K562 (cell line): ENCODE results near the gene TMEM184B. TPM values are rescaled to one million over a fixed set of nuclear protein-coding genes. Genes with fewer than 3 reads are reported as not detected.
"Not testable (repeated sequence)": the region's sequence is repeated elsewhere in the genome, so short reads cannot be mapped to it uniquely, and the experiment has no call there.

Source experiments
- ATAC-seq: fragments of 200-7000 bp; cut with Tn5 transposase; 3 replicates; pipeline ENCODE4 v1.9.1; 2020; ENCODE audit warnings: moderate library complexity
- BruUV-seq: library from RNA; stranded (reverse); fragments of 400-500 nt; replicated peaks from 2 replicates; lab custom pipeline; 2021; lab: Mats Ljungman, UMichigan
- CTCF ChIA-PET: fragments of 300-600 bp; formaldehyde crosslinking; extraction: SDS; loops from one replicate; lab custom pipeline; 2021; ENCODE audit warnings: low intra/inter-chr PET ratio; lab: Yijun Ruan, JAX
- POLR2A ChIA-PET: fragments of 300-600, 350-650 bp; sonication (Branson Sonifier 250); formaldehyde crosslinking; extraction: SDS; loops from one replicate; lab custom pipeline; 2021; ENCODE audit warnings: antibody characterized with exemption, inconsistent platforms; lab: Yijun Ruan, JAX
- DNase-seq, 4 experiments: peaks; one replicate each; pipeline versions ENCODE4 v3.0.0 to v3.0.0-alpha.2; 2011 to 2018; ENCODE audit warnings: low spot score in 3 of 4, mixed read lengths in 3 of 4; ENCODE audit errors: extremely low read depth in 1 of 4
- FAIRE-seq: peaks from 2 replicates; lab custom pipeline; 2011; peaks lifted over from hg19 to GRCh38; lab: Jason Lieb, UNC
- H2AFZ ChIP-seq: 2 replicates; pipeline ENCODE4 v1.6.0; 2011; ENCODE audit warnings: low read depth, low read length, control low read depth, inconsistent platforms
- H3K27ac ChIP-seq: fragments of 200-600 bp; 3 replicates; pipeline ENCODE4 v1.8.0; 2011; ENCODE audit warnings: low read depth, mild to moderate bottlenecking, control low read depth, inconsistent platforms, low read length, moderate library complexity, mixed read lengths; ENCODE audit errors: extremely low read depth
- H3K27me3 ChIP-seq, 2 experiments: fragments of 300-600 bp in 1 of 2; 2 replicates in 1 of 2; 3 replicates in 1 of 2; pipeline versions ENCODE4 v1.6.0 to v1.8.0; 2011; ENCODE audit warnings: inconsistent platforms in 2 of 2, low read length in 2 of 2, mild to moderate bottlenecking in 1 of 2, mixed read lengths in 1 of 2, moderate library complexity in 1 of 2; ENCODE audit not compliant: control insufficient read depth in 2 of 2, insufficient read depth in 2 of 2
- H3K36me3 ChIP-seq: fragments of 300-600 bp; 3 replicates; pipeline ENCODE4 v1.8.0; 2011; ENCODE audit warnings: mild to moderate bottlenecking, low read length, inconsistent platforms; ENCODE audit not compliant: control insufficient read depth, insufficient read depth
- H3K4me1 ChIP-seq, 2 experiments: fragments of 200-600 bp in 1 of 2; replicated peaks in 1 of 2; 2 replicates in 1 of 2; 3 replicates in 1 of 2; pipeline versions ENCODE4 v1.5.1 to v1.8.0; 2011; ENCODE audit warnings: inconsistent platforms in 2 of 2, low read length in 2 of 2, mild to moderate bottlenecking in 1 of 2, mixed read lengths in 1 of 2, moderate library complexity in 1 of 2; ENCODE audit not compliant: control insufficient read depth in 2 of 2, insufficient read depth in 2 of 2
- H3K4me2 ChIP-seq: 2 replicates; pipeline ENCODE4 v1.6.1; 2011; ENCODE audit warnings: low read length, control low read depth, inconsistent platforms, mixed read lengths; ENCODE audit not compliant: insufficient read depth
- H3K4me3 ChIP-seq: fragments of 200-600 bp; sonication (generic), shearing (Covaris generic); 2 replicates; pipeline ENCODE4 v1.5.1; 2016; ENCODE audit warnings: control low read depth, inconsistent platforms
- H3K79me2 ChIP-seq: fragments of 200-600 bp; 3 replicates; pipeline ENCODE4 v1.8.0; 2011; ENCODE audit warnings: low read length, inconsistent platforms; ENCODE audit not compliant: control insufficient read depth, insufficient read depth
- H3K9ac ChIP-seq, 2 experiments: 2 replicates each; pipeline versions ENCODE4 v1.6.0 to v1.6.1; 2011; ENCODE audit warnings: low read depth in 2 of 2, low read length in 2 of 2, control low read depth in 1 of 2, inconsistent platforms in 1 of 2, mild to moderate bottlenecking in 1 of 2, mixed read lengths in 1 of 2; ENCODE audit not compliant: insufficient read depth in 1 of 2
- H3K9me1 ChIP-seq: one replicate; pipeline ENCODE4 v1.6.0; 2011; ENCODE audit warnings: inconsistent platforms, mild to moderate bottlenecking, low read length, moderate library complexity; ENCODE audit not compliant: control insufficient read depth, insufficient read depth
- H3K9me3 ChIP-seq: replicated peaks from 2 replicates; pipeline ENCODE4 v1.5.1; 2011; ENCODE audit warnings: low read depth, low read length, inconsistent platforms; ENCODE audit not compliant: control insufficient read depth, insufficient read depth
- H4K20me1 ChIP-seq: replicated peaks from 2 replicates; pipeline ENCODE4 v1.6.1; 2011; ENCODE audit warnings: low read length, inconsistent platforms, mixed read lengths; ENCODE audit not compliant: control insufficient read depth, insufficient read depth
- CSDE1 ChIP-seq, 2 experiments: fragments of 450-650 bp; IDR thresholded peaks; 2 replicates each; pipeline ENCODE4 v1.6.1; 2016; ENCODE audit warnings: mild to moderate bottlenecking in 1 of 2
- EGR1 ChIP-seq: fragments of 450-650 bp; conservative IDR thresholded peaks from 2 replicates; pipeline ENCODE4 v1.6.1; 2017; ENCODE audit warnings: mild to moderate bottlenecking
- JUN ChIP-seq, 2 experiments: sonication (generic) in 1 of 2; formaldehyde crosslinking in 1 of 2; IDR thresholded peaks; 2 replicates each; pipeline versions ENCODE4 v1.6.1 to v1.8.0; 2012 to 2022; ENCODE audit warnings: borderline replicate concordance in 2 of 2, mild to moderate bottlenecking in 2 of 2, improper control_type of control experiment in 1 of 2, low read depth in 1 of 2, low read length in 1 of 2, missing genetic modification reagents in 1 of 2
- PATZ1 ChIP-seq: fragments of 250-450 bp; sonication (Bioruptor Pico); IDR thresholded peaks from 2 replicates; pipeline ENCODE4 v1.5.0; 2020; ENCODE audit warnings: mild to moderate bottlenecking, borderline replicate concordance
- PTBP1 ChIP-seq: fragments of 200-400 bp; formaldehyde crosslinking; IDR thresholded peaks from 2 replicates; pipeline ENCODE4 v1.6.1; 2017; ENCODE audit warnings: low read depth, low read length
- RBM15 ChIP-seq: fragments of 200-400 bp; formaldehyde crosslinking; IDR thresholded peaks from 2 replicates; pipeline ENCODE4 v1.6.1; 2018; ENCODE audit warnings: mild to moderate bottlenecking, low read length, moderate library complexity; ENCODE audit not compliant: insufficient read depth
- SPI1 ChIP-seq: IDR thresholded peaks from 2 replicates; pipeline ENCODE4 v1.6.1; 2011; ENCODE audit warnings: low read depth, low read length, control low read depth, borderline replicate concordance
- SREBF2 ChIP-seq: sonication (generic); formaldehyde crosslinking; IDR thresholded peaks from 2 replicates; pipeline ENCODE4 v1.4.0; 2020; ENCODE audit warnings: mild to moderate bottlenecking, missing genetic modification reagents
- TCF7L2 ChIP-seq: fragments of 150-350 bp; IDR thresholded peaks from 2 replicates; pipeline ENCODE4 v1.6.1; 2016; ENCODE audit warnings: low read depth, mild to moderate bottlenecking, low read length, moderate library complexity
- XRCC4 ChIP-seq: IDR thresholded peaks from one replicate; pipeline ENCODE4 v1.6.1; 2011; ENCODE audit not compliant: insufficient read depth, insufficient read length; ENCODE audit errors: extremely low read depth
- ZNF589 ChIP-seq: fragments of 200-800 bp; sonication (Bioruptor generic); IDR thresholded peaks from 2 replicates; pipeline ENCODE4 v1.6.1; 2016; ENCODE audit warnings: low read depth, missing genetic modification characterization, missing compliant biosample characterization
- WGBS: fragments of 100-300 bp; shearing (Covaris generic); methylation state at CpG from one replicate; pipeline ENCODE4 v1.1.6; 2016; ENCODE audit warnings: low coverage, mixed read lengths; ENCODE audit not compliant: insufficient coverage; ENCODE audit errors: missing lambda C conversion rate; 5-methylcytosine and 5-hydroxymethylcytosine counted together
- in situ Hi-C: fragments of 300-500 bp; cut with MboI; formaldehyde crosslinking; loops from 4 replicates; pipeline ENCODE4 v1.15.0; 2018; ENCODE audit warnings: inconsistent platforms, mixed read lengths
- intact Hi-C: fragments of 100-400 bp; cut with micrococcal nuclease; formaldehyde crosslinking; loops from 2 replicates; pipeline ENCODE4 v1.14.2; 2022
- polyA plus RNA-seq, 8 experiments: library from polyadenylated mRNA; depleted of rRNA in 4 of 8; stranded (reverse) in 5 of 8; unstranded in 3 of 8; fragments of >200 nt; fragmentation: Nextera tagmentation in 2 of 8; fragmentation: Illumina TruSeq in 1 of 8; extraction: Ambion mirVana in 2 of 8; extraction: Trizol in 1 of 8; gene quantifications; 2 replicates each; pipeline versions ENCODE4 v1.2.1 to v1.2.3, GENCODE V29; 2011 to 2014; ENCODE audit warnings: inconsistent platforms in 1 of 8, missing spikeins in 1 of 8
- total RNA-seq, 7 experiments: library from RNA; depleted of rRNA in 6 of 7; stranded (reverse); fragments of >200 nt in 6 of 7; fragmentation: Illumina TruSeq in 2 of 7; extraction: Trizol in 2 of 7; gene quantifications; 2 replicates each; pipeline versions ENCODE4 v1.2.1 to v1.2.3, GENCODE V29; 2011 to 2021; ENCODE audit warnings: low replicate concordance in 1 of 7
- TF ChIP-seq, protein P1 (sequence below): fragments of 450-650 bp; IDR thresholded peaks from 2 replicates; pipeline ENCODE4 v1.7.0; 2016; ENCODE audit warnings: borderline replicate concordance

TMEM184B gene
- total and polyA plus RNA-seq, 9 of the 15 experiments (the other 6 are each of a cell fraction or from before 2014, with no cell fraction given): 0.31 to 25.1 (median 6.2) TPM

GRCh38 chr22:38177571-38177925 lies 95.3 kb downstream of the TMEM184B start:
- H3K79me2 ChIP-seq: peaks cover 16% of the 10 kb centered on the region
- TF ChIP-seq ZNF589 (peak; percentile 32; the same call in 1 of the 2 replicates), EGR1 (0 out of 2 replicates have a peak, but pooled peaks have one; percentile 21)
- intact Hi-C loops, CTCF ChIA-PET, ATAC-seq, H3K4me3 ChIP-seq, H3K9me3 ChIP-seq, H3K9me1 ChIP-seq, H3K27me3 ChIP-seq, in situ Hi-C loops, BruUV-seq, H3K36me3 ChIP-seq, H4K20me1 ChIP-seq, FAIRE-seq, DNase-seq: not testable (repeated sequence)
- H3K27ac ChIP-seq: peak overlapping the region; percentile 57; the same call in 2 of the 3 replicates
- POLR2A ChIA-PET: interaction anchor here (0.7 to 3.0 kb wide), 2 partner anchors 11 to 17 kb away, joined by 3 to 16 read pairs; no protein-coding TSS in a partner anchor
- peak overlapping the region; percentile 64 for H2AFZ ChIP-seq
- H3K4me2 ChIP-seq: 0 out of 2 replicates have a peak overlapping the region, but pooled peaks have one; percentile 37
- H3K4me1 ChIP-seq: peaks cover 29 to 49% of the 10 kb centered on the region in 2 experiments
- WGBS: 63% methylated on average over 4 of the region's 9 CpGs
- peak overlapping the region; percentile 51 to 70; a peak in 3 of 4 replicates for H3K9ac ChIP-seq

GRCh38 chr22:38177044-38177443 lies 95.8 kb downstream of the TMEM184B start:
- no peak overlapping the region for H2AFZ ChIP-seq
- no peak overlapping the region for H3K27ac ChIP-seq
- TF ChIP-seq SREBF2 (CRISPR knock-in tag): no peak
- no peak for TF ChIP-seq SPI1
- TF ChIP-seq TCF7L2: no peak
- TF ChIP-seq, protein P1, sequence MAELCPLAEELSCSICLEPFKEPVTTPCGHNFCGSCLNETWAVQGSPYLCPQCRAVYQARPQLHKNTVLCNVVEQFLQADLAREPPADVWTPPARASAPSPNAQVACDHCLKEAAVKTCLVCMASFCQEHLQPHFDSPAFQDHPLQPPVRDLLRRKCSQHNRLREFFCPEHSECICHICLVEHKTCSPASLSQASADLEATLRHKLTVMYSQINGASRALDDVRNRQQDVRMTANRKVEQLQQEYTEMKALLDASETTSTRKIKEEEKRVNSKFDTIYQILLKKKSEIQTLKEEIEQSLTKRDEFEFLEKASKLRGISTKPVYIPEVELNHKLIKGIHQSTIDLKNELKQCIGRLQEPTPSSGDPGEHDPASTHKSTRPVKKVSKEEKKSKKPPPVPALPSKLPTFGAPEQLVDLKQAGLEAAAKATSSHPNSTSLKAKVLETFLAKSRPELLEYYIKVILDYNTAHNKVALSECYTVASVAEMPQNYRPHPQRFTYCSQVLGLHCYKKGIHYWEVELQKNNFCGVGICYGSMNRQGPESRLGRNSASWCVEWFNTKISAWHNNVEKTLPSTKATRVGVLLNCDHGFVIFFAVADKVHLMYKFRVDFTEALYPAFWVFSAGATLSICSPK: no peak
- TF ChIP-seq PTBP1: no peak
- no peak for TF ChIP-seq PATZ1 (CRISPR knock-in tag)
- no peak for TF ChIP-seq RBM15
- TF ChIP-seq JUN (IDR thresholded peaks at IDR 0.05; ENCODE audit: borderline replicate concordance, low read depth, low read length): no peak
- no peak for TF ChIP-seq JUN (CRISPR knock-in tag; IDR thresholded peaks at IDR 0.05; ENCODE audit: borderline replicate concordance)
- TF ChIP-seq XRCC4: no peak
- TF ChIP-seq CSDE1 (IDR thresholded peaks at IDR 0.05): no peak

More at GRCh38 chr22:38177044-38177443, 95.8 kb downstream of the TMEM184B start:
- H3K79me2 ChIP-seq: peaks cover 16% of the 10 kb centered on the region
- no peak for DNase-seq
- peaks cover 29 to 47% of the 10 kb centered on the region in 2 experiments for H3K4me1 ChIP-seq
- intact Hi-C loops (no loop called here), in situ Hi-C loops (no loop called here)
- no peak for FAIRE-seq
- H3K9ac ChIP-seq: peak overlapping the region in 1 of 2 experiments; percentile 57; a peak in 2 of 4 replicates
- ChIA-PET CTCF (no interaction called here), POLR2A (interaction anchor here (1.7 to 3.0 kb wide), 2 partner anchors 10 to 13 kb away, joined by 5 to 16 read pairs; no protein-coding TSS in a partner anchor)
- no peaks in the 10 kb centered on the region for H3K36me3 ChIP-seq
- H3K9me1 ChIP-seq: no peaks in the 10 kb centered on the region
- WGBS: 89% methylated on average over 3 of the region's 4 CpGs
- no TSS peak for BruUV-seq
- no peak overlapping the region for H3K4me3 ChIP-seq
- ATAC-seq: no peak
- H3K27me3 ChIP-seq: no peaks in the 10 kb centered on the region
- no peaks in the 10 kb centered on the region for H4K20me1 ChIP-seq
- no peaks in the 10 kb centered on the region for H3K9me3 ChIP-seq
- H3K4me2 ChIP-seq: no peak overlapping the region
